HG03442 (cell line): ENCODE measurements around the gene RHD.
"Not testable (repeated sequence)": the region's sequence is repeated elsewhere in the genome, so short reads cannot be mapped to it uniquely, and the experiment has no call there.

Experiments
- ATAC-seq: cut with Tn5 transposase; IDR thresholded peaks from one replicate; pipeline ENCODE4 v1.9.1; 2021; ENCODE audit warnings: mild to moderate bottlenecking, moderate library complexity; ENCODE audit not compliant: unreplicated experiment

RHD gene

DNA sequence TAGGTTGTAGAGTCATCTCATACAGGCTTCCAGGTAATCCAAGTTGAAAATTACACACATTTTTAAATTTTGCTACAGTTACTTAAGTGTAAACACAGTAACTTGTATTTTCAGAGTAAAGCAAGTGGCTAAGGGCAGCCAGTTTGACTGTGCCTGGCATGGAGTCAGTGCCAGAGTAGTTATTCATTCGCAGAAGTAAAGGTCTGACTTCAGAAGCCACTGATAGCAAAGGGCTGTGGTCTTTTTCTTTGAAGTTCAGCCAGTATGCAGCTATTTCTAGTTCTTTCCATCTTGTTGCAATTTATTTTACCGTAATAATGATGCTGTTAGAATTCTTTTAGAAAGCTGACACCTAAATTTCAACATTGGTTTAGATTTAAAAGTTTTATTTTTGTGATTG is 75.2 kb downstream of the RHD start:
- no peak for ATAC-seq

DNA sequence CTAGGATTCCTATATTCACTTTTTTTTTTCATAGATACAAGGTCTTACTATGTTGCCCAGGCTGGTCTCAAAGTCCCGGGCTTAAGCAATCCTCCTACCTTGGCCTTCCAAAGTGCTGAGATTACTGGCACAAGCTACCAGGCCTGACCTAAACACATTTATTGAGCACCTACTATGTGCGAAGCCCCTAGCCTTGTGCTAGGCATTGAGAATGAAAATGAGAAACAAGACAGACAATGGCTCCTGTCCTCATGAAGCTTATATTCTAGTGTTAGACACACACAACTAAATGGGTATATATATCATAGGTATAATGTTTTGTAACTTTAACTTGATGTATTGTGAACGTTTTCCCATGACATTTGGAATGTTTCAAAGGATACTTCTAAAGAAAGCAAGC is 77.3 kb downstream of the RHD start:
- ATAC-seq, result no peak

DNA sequence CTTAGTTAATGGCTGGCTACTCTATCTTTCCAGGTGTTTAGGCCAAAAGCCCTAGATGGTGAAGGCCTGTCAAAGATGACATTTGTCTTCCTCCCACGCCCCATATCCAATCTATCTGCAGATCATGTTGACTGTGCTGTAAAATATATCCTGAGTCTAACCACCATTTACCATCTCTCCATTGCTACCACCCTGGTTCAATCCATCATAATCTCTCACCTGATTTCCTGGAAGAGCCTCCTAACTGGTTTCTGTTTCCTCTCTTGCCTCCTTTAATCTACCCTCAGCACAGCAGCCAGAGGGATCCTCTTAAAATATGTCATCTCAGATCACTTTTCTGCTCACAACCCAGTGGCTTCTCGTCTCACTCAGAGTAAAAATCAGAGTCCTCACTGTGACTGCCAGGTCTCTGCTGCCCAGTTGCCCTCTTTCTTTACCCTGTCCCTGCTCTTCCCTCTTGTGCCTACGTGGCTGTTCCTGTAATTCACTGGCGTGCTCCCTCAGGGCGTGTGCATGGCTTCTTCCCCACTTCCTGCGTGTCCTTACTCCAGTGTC is 83.6 kb downstream of the RHD start:
- no peak for ATAC-seq

DNA sequence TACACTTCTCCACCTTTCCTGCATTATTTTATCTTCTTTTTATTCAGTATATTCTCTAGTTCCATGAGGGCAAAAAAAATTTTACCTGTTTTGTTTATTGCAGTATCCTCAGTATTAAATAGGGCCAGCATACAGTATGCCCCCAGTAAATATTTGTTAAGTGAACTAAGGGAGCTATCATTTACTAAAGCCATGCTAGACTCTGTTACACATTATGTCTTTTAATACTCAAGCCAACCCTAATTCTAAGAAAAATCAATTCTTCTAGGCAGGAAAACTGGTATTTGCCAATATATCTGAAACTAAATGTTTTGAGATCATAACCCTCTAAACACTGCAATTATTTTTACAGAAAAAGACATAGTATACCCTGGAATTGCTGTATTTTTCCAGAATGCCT is 84.1 kb downstream of the RHD start:
- no peak for ATAC-seq

DNA sequence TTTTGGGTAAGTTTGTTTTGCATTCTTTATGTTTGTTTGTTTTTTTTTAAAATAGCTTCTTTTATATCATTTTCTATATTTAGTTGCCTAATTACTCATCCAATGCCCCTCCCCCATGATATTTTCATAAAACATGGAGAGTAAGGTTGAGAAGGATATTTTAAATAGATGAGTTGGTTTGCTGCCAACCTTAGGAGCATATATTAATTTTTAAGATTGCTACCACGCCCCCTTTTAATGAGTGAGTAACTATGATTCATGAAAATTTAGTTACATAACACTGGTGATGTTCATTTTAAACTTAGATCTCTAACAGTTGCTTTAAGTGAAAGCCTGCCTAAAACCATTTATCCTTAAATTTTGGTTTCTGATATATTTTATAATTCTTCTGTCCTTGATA is 84.5 kb downstream of the RHD start:
- ATAC-seq, result no peak

DNA sequence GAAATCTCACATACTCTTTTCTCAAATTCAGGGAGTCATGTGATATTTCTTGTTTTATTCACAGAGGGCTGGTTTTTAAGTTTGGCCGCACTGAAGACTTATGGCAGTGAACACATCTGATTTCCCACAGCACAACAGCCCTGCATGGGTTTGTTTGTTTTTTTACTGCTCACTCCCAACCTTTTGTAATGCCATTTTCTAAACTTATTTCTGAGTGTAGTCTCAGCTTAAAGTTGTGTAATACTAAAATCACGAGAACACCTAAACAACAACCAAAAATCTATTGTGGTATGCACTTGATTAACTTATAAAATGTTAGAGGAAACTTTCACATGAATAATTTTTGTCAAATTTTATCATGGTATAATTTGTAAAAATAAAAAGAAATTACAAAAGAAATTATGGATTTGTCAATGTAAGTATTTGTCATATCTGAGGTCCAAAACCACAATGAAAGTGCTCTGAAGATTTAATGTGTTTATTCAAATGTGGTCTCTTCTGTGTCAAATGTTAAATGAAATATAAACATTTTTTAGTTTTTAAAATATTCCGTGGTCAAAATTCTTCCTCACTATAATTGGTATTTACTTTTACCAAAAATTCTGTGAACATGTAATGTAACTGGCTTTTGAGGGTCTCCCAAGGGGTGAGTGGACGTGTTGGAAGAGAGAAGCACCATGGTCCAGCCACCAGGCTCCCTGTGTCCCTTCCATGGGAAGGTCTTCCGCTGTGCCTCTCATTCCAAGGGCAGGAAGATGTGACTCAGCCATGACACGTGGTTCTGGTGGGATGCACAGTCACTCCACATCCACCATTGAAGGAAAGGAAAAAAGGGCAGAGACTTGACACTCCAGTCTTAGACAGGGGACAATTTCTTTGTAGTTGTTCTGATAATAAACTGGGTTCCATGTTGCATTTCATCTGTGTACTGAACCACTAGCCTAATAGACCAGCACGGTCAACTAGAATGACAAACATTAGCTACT is 88.6 kb downstream of the RHD start:
- ATAC-seq, result no peak

DNA sequence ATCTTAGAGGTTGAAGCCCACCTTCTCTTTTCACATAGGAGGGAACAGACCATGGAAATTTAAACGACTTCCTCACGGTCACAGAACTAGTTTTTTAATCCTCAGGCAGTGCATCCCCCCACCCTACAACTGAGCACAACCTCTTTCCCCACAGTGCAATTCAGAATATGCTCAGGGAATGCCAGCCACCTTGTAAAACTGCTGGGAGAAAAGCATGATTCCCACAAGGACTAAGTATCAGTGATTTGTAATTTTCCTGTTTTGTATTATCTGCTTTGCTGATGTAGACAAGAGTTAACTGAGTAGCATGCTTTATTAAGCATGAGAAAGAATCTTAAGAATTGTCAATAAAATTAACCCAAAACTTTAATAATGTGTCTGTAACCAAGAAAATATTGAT is 89.6 kb downstream of the RHD start:
- ATAC-seq, result no peak

DNA sequence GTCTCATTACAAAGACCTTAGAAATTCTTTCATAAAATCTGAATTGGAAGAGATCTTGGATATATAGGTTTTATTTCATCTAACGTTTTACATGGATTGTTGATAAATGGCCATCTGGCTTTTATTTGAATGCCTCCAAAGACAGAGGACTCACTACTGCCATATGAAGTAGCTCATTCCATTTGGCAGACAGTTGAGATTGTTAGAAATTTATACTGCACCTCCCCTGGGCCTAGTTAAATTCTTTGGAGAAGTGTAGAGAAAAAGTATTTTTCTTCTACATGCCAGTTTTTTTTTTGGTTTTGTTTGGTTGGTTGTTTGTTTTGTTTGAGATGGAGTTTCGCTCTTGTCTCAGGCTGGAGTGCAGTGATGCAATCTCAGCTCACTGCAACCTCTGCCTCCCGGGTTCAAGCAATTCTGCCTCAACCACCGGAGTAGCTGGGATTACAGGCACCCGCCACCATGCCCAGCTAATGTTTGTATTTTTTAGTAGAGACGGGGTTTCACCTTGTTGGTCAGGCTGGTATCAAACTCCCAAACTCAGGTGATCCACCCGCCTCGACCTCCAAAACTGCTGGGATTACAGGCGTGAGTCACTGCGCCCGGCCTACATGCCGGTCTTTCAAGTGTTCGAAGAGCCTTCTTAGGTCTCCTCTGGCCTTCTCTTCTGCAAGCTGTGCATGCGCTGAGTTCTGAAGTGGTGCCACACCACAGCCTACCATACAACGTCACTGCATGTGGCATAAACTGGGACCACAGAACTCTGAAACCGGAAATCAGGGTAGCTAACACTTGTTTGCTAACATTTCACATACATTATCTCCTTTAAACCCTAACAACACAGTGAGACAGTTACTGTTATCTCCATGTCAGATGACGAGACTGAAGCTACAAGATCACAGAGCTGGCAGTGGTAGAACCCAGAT is 90.6 kb downstream of the RHD start:
- not testable (repeated sequence) for ATAC-seq

DNA sequence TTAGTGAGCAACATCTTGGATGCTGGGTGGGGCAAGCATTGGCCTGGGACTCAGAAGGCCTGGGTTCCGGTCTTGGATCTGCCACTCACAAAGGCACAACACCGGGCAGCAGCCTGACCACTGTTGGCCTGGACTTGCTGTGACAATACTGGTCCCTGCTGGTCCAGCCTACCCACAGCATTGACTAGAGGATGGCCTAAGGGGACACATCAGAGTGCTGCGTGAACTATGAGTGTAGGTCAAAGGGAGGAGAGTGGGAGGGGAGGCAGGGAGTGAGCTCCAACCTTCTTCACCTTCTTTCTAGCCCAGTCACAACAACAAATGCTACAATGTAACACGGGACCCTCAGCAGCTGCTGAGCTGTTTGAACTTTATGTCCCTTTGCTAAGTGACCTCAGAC is 96.9 kb downstream of the RHD start:
- no peak for ATAC-seq

DNA sequence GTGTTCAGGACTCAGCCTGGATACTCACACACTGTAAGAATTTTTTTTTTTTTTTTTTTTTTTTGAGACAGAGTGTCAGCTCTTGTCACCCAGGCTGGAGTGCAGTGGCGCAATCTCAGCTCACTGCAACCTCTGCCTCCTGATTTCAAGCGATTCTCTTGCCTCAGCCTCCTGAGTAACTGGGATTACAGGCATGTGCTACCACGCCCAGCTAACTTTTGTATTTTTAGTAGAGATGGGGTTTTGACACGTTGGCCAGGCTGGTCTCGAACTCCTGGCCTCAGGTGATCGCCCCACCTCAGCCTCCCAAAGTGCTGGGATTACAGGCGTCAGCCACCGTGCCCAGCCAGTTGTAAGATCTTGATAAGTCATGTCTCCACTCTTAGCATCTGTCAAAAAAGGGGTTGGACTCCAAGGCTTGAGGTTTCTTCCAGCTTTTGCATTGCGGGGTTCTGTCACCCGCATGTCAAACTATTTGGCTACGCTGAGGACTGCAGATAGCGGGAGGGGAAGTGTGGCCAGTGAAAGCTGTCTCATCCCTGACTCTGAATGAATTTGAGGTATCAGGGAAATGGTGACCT is 97.5 kb downstream of the RHD start:
- not testable (repeated sequence) for ATAC-seq

DNA sequence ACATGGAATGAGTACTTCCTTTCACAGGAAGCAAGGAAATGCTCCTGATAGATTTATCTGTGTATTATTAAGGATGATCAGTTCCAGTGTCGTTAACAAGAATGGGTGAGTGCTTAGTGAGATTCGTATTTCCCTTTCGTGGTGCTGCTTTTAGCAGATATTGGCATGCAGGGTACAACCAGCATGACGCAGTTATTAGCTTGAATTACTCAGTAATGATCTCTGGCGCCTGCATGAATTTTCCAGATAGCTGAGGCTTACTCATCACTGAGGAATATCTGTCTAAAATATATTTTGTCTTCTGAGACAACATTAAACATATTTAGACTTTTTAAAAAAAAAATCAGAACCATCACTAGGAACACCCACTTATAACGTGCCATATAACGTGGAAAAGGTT is 99.4 kb downstream of the RHD start:
- ATAC-seq, result not testable (repeated sequence)

DNA sequence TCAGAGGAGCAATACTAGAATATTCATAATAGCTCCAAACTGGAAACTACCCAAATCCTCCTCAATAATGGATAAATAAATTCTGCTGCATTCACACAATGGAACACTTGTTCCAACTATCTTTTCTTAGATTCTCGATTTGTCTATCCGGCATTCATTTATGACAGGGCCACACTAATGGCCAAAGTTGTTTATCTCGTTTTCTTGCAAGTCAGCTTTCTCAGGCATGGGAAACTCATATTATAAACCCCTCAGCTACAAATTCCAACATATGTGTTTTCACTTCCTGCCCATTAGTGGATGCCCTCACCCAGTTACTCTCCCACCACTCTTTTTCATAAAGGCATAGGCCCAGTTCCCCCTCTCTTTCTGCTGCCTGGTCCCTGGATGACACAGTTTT is 106.1 kb downstream of the RHD start:
- not testable (repeated sequence) for ATAC-seq
